Mesendoderm (in vitro differentiated cells): Measurements from ENCODE around the gene LY86.

Source experiments
- DNase-seq: peaks from one replicate; pipeline ENCODE4 v3.0.0; 2013
- H2AK5ac ChIP-seq: 2 replicates; pipeline ENCODE4 v1.6.1; 2013; ENCODE audit warnings: low read length, inconsistent platforms
- H2BK120ac ChIP-seq: 2 replicates; pipeline ENCODE4 v1.6.1; 2013; ENCODE audit warnings: low read depth, mild to moderate bottlenecking, low read length, moderate library complexity, mixed read lengths
- H2BK15ac ChIP-seq: replicated peaks from 2 replicates; pipeline ENCODE4 v1.6.1; 2013; ENCODE audit warnings: low read depth, mild to moderate bottlenecking, moderate library complexity
- H2BK5ac ChIP-seq: 2 replicates; pipeline ENCODE4 v1.6.1; 2013; ENCODE audit warnings: low read length, inconsistent platforms
- H3K18ac ChIP-seq: 2 replicates; pipeline ENCODE4 v1.6.1; 2013; ENCODE audit warnings: mild to moderate bottlenecking, low read length, mixed read lengths
- H3K23ac ChIP-seq: one replicate; pipeline ENCODE4 v1.6.1; 2013; ENCODE audit warnings: low read length
- H3K27ac ChIP-seq: 2 replicates; pipeline ENCODE4 v1.5.1; 2013; ENCODE audit warnings: low read depth, mild to moderate bottlenecking, inconsistent platforms, low read length, moderate library complexity
- H3K27me3 ChIP-seq: 2 replicates; pipeline ENCODE4 v1.6.1; 2013; ENCODE audit warnings: low read length, control low read depth, mild to moderate bottlenecking, inconsistent platforms; ENCODE audit not compliant: insufficient read depth, poor library complexity
- H3K36me3 ChIP-seq: 2 replicates; pipeline ENCODE4 v1.6.1; 2013; ENCODE audit warnings: low read length, inconsistent platforms; ENCODE audit not compliant: control insufficient read depth, insufficient read depth
- H3K4ac ChIP-seq: one replicate; pipeline ENCODE4 v1.6.1; 2013; ENCODE audit warnings: low read depth, mild to moderate bottlenecking, low read length, moderate library complexity
- H3K4me1 ChIP-seq: 2 replicates; pipeline ENCODE4 v1.6.1; 2013; ENCODE audit warnings: low read depth, low read length, inconsistent platforms; ENCODE audit not compliant: control insufficient read depth
- H3K4me2 ChIP-seq: 2 replicates; pipeline ENCODE4 v1.6.1; 2013; ENCODE audit warnings: low read length
- H3K4me3 ChIP-seq: 2 replicates; pipeline ENCODE4 v1.5.1; 2013; ENCODE audit warnings: mild to moderate bottlenecking, low read length
- H3K56ac ChIP-seq: one replicate; pipeline ENCODE4 v1.6.1; 2013; ENCODE audit warnings: low read length
- H3K79me1 ChIP-seq: 2 replicates; pipeline ENCODE4 v1.6.1; 2013; ENCODE audit warnings: low read length, inconsistent platforms
- H3K79me2 ChIP-seq: 2 replicates; pipeline ENCODE4 v1.6.1; 2013; ENCODE audit warnings: mild to moderate bottlenecking, low read length; ENCODE audit not compliant: control insufficient read depth, insufficient read depth
- H3K9ac ChIP-seq: 2 replicates; pipeline ENCODE4 v1.6.1; 2013; ENCODE audit warnings: low read length, inconsistent platforms
- H4K5ac ChIP-seq: one replicate; pipeline ENCODE4 v1.6.1; 2013; ENCODE audit warnings: low read length
- H4K8ac ChIP-seq: one replicate; pipeline ENCODE4 v1.6.1; 2013; ENCODE audit warnings: low read depth, mild to moderate bottlenecking, control low read depth, low read length, moderate library complexity
- WGBS: extraction: QIAGEN DNeasy Blood & Tissue Kit; methylation state at CpG from one replicate; pipeline ENCODE4 v1.1.7; 2013; ENCODE audit warnings: low lambda C conversion rate, missing lambda C conversion rate; ENCODE audit not compliant: insufficient coverage; ENCODE audit errors: extremely low coverage; 5-methylcytosine and 5-hydroxymethylcytosine counted together

Gene LY86

DNA sequence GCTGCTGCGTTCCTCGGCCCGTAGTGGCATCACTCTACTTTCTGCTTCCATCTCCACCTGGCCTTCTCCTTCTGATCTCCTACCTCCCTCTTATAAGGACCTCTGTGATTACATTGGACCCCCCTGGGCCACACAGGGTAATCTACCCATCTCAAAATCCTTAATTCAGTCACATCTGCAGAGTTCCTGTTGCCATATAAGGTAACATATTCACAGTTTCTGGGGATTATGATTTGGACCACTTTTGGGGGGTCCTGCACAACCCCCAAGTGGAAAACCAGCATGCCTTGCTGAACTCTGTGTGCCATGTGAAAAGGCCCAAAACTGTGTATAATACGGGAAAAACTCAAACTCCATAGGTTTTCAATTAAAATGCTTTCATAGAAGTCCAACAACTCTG, 51.1 kb downstream of the LY86 start:
- H3K36me3 ChIP-seq: no peaks in the 10 kb centered on the region
- no peak overlapping the region for H2AK5ac ChIP-seq
- H3K4me3 ChIP-seq: no peak overlapping the region
- no peak overlapping the region for H3K4ac ChIP-seq
- no CpG with 5 or more reads among the region's 4 CpGs for WGBS
- no peaks in the 10 kb centered on the region for H3K79me2 ChIP-seq
- H3K23ac ChIP-seq: no peak overlapping the region
- H3K4me2 ChIP-seq: no peak overlapping the region
- DNase-seq: no peak
- H3K56ac ChIP-seq: no peak overlapping the region
- no peak overlapping the region for H3K27ac ChIP-seq
- H3K27me3 ChIP-seq: no peaks in the 10 kb centered on the region
- no peak overlapping the region for H2BK15ac ChIP-seq
- no peak overlapping the region for H3K18ac ChIP-seq
- no peak overlapping the region for H4K5ac ChIP-seq
- H4K8ac ChIP-seq: no peak overlapping the region
- no peaks in the 10 kb centered on the region for H3K4me1 ChIP-seq
- no peak overlapping the region for H2BK120ac ChIP-seq
- H3K79me1 ChIP-seq: no peaks in the 10 kb centered on the region
- no peak overlapping the region for H2BK5ac ChIP-seq
- H3K9ac ChIP-seq: no peak overlapping the region

DNA sequence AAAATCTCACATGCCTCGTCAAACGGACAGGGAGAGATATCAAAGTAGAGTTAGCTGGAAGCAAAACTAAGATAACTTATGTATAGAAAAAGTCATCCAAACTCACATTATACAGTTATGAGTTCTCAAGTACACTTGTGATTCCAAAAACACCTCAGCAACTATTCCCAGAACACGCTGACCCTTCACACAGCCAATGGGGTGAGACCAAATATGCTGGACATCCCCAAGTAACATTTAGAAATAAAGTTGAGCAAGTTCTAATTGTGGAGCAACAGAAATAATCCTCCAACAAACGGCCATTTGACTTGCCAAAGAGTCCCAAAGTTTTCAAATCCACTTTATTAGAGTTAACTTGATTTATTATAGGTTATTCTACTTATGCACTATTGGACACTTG, 52.4 kb downstream of the LY86 start:
- H3K56ac ChIP-seq: no peak overlapping the region
- H3K79me1 ChIP-seq: no peaks in the 10 kb centered on the region
- H3K36me3 ChIP-seq: no peaks in the 10 kb centered on the region
- H3K23ac ChIP-seq: no peak overlapping the region
- H2BK120ac ChIP-seq: no peak overlapping the region
- no peak overlapping the region for H3K9ac ChIP-seq
- H2AK5ac ChIP-seq: no peak overlapping the region
- H3K27ac ChIP-seq: no peak overlapping the region
- WGBS: no CpG with 5 or more reads among the region's 4 CpGs
- H3K27me3 ChIP-seq: no peaks in the 10 kb centered on the region
- H3K4me1 ChIP-seq: no peaks in the 10 kb centered on the region
- no peak overlapping the region for H4K8ac ChIP-seq
- H2BK5ac ChIP-seq: no peak overlapping the region
- H3K79me2 ChIP-seq: no peaks in the 10 kb centered on the region
- no peak overlapping the region for H3K4ac ChIP-seq
- H3K4me2 ChIP-seq: no peak overlapping the region
- H4K5ac ChIP-seq: no peak overlapping the region
- H3K4me3 ChIP-seq: no peak overlapping the region
- DNase-seq: no peak
- no peak overlapping the region for H3K18ac ChIP-seq
- H2BK15ac ChIP-seq: no peak overlapping the region

DNA sequence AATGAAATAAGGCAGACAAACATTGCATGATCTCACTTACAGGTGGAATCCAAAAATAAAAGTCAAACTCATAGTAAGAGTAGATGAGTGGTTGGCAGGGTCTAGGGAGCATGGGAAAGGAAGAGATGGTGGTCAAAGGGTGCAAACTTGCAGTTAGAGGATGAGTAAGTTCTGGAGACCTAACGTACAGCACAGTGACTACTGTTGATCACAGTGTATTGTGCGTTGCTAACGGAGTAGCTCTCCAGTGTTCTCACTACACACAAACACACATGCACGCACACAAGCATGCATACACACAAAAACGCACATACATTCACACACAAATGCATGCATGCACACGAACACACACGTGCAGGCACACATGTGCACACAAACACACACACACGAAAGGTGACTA, 54.9 kb downstream of the LY86 start:
- Histone ChIP-seq H3K18ac (no peak overlapping the region), H3K56ac (no peak overlapping the region)

DNA sequence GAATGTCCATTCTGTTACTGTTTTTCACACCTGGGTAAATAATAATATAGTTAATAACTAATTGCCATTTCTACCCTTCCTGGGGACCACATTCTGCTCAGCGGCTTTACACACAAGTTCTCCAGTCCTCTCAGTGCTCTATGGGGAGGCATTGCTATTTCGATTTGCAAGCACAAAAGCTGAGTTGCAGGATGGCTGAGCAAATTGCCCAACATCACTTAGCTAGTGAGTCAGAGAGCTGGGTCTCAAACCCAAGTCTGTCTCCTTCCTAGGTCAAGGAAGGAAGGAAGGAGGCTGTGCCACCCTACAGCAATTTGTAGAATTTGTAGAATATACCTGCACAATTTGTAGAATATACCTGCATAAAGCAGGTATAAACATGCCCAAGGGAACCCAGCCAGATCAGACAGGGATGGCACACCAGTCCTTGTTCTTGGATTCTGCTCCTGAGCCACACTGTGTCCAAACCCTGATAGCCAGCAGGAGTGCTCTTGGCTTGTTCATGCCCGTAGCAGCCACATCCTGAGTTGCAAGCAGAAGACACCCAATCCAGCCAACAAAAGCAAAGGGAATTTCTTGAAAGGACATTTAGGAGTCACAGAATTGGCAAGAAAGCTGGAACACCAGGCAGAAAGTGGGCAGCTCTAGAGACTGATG, 56.9 kb downstream of the LY86 start:
- H2AK5ac ChIP-seq: no peak overlapping the region
- H2BK120ac ChIP-seq: no peak overlapping the region
- no peak overlapping the region for H3K4me3 ChIP-seq
- H3K27me3 ChIP-seq: no peaks in the 10 kb centered on the region
- H2BK5ac ChIP-seq: no peak overlapping the region
- no peak overlapping the region for H3K27ac ChIP-seq
- no peaks in the 10 kb centered on the region for H3K36me3 ChIP-seq
- no peaks in the 10 kb centered on the region for H3K4me1 ChIP-seq
- no peaks in the 10 kb centered on the region for H3K79me2 ChIP-seq
- no peak overlapping the region for H3K4ac ChIP-seq
- no peak overlapping the region for H3K23ac ChIP-seq
- H2BK15ac ChIP-seq: no peak overlapping the region
- H4K5ac ChIP-seq: no peak overlapping the region
- no peak for DNase-seq
- H3K56ac ChIP-seq: no peak overlapping the region
- no peak overlapping the region for H4K8ac ChIP-seq
- H3K18ac ChIP-seq: no peak overlapping the region
- H3K79me1 ChIP-seq: no peaks in the 10 kb centered on the region
- WGBS: no CpG with 5 or more reads among the region's 3 CpGs
- no peak overlapping the region for H3K9ac ChIP-seq
- H3K4me2 ChIP-seq: no peak overlapping the region

More for the DNA sequence above, 54.9 kb downstream of the LY86 start:
- Histone ChIP-seq H4K8ac (no peak overlapping the region), H2BK15ac (no peak overlapping the region), H3K4me1 (no peaks in the 10 kb centered on the region), H3K23ac (no peak overlapping the region), H3K4me2 (no peak overlapping the region), H3K79me1 (no peaks in the 10 kb centered on the region), H4K5ac (no peak overlapping the region), H3K4me3 (no peak overlapping the region), H3K36me3 (no peaks in the 10 kb centered on the region), H3K9ac (no peak overlapping the region), H2AK5ac (no peak overlapping the region), H2BK120ac (no peak overlapping the region), H3K4ac (no peak overlapping the region), H3K27ac (no peak overlapping the region), H2BK5ac (no peak overlapping the region), H3K79me2 (no peaks in the 10 kb centered on the region), H3K27me3 (no peaks in the 10 kb centered on the region)
- WGBS: no CpG with 5 or more reads among the region's 8 CpGs
- DNase-seq: no peak

DNA sequence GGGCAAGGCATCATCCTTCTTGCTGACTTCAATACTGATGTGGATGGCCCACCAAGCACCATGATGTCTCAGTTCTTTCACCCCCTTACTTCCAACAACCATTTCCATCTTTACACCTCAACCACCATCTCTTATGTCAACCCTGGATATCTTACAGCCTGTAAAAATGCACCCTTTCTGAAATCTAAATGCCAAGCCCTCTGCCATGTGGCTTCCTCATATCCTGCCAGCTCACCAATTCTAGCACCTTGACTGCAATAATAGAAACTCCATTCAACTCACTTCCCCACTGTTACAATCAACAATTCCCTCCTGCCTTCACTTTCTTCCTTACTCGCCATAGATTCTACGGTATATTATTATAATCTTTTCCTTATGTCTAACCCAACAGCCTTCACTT, 57.9 kb downstream of the LY86 start:
- Histone ChIP-seq H3K79me1 (no peaks in the 10 kb centered on the region), H3K27ac (no peak overlapping the region), H3K4me1 (no peaks in the 10 kb centered on the region), H2BK15ac (no peak overlapping the region), H4K5ac (no peak overlapping the region), H3K56ac (no peak overlapping the region), H3K4ac (no peak overlapping the region), H2BK120ac (no peak overlapping the region), H4K8ac (no peak overlapping the region), H3K27me3 (no peaks in the 10 kb centered on the region), H3K18ac (no peak overlapping the region), H3K4me3 (no peak overlapping the region), H2AK5ac (no peak overlapping the region), H3K4me2 (no peak overlapping the region), H3K23ac (no peak overlapping the region), H3K79me2 (no peaks in the 10 kb centered on the region), H3K36me3 (no peaks in the 10 kb centered on the region), H2BK5ac (no peak overlapping the region), H3K9ac (no peak overlapping the region)
- WGBS: no CpG with 5 or more reads among the region's 2 CpGs
- no peak for DNase-seq

DNA sequence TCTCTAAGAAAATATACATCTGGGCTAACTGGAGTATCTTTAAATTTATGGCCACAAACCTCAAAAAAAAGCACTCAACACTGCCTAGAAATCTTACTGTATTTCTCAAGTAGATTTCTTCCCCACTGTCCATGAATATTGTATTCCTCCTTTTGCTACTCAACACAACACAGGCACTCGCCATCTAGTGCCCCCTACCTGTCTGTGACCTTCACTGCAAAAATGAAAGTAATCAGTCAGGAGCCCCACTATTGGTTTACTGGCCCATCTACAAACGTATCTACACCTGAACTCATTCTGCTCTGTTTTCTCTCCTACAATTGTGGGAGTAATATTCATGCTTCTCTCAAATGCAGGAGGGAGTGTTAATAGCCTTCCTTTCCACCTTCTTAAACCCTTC, 58.3 kb downstream of the LY86 start:
- H3K36me3 ChIP-seq: no peaks in the 10 kb centered on the region

More for the DNA sequence above, 58.3 kb downstream of the LY86 start:
- no CpG with 5 or more reads among the region's 2 CpGs for WGBS
- Histone ChIP-seq H2BK5ac (no peak overlapping the region), H3K27ac (no peak overlapping the region), H3K9ac (no peak overlapping the region), H2BK15ac (no peak overlapping the region), H3K4me3 (no peak overlapping the region), H3K4me1 (no peaks in the 10 kb centered on the region), H3K79me2 (no peaks in the 10 kb centered on the region), H2BK120ac (no peak overlapping the region), H3K4me2 (no peak overlapping the region), H4K5ac (no peak overlapping the region), H3K56ac (no peak overlapping the region), H3K4ac (no peak overlapping the region), H3K79me1 (no peaks in the 10 kb centered on the region), H3K23ac (no peak overlapping the region), H4K8ac (no peak overlapping the region), H3K27me3 (no peaks in the 10 kb centered on the region), H3K18ac (no peak overlapping the region), H2AK5ac (no peak overlapping the region)
- no peak for DNase-seq
